ENCODE results near the gene NEK11. TPM values are rescaled to one million over a fixed set of nuclear protein-coding genes. Genes with fewer than 3 reads are reported as not detected.
"Not testable (repeated sequence)": the region's sequence is repeated elsewhere in the genome, so short reads cannot be mapped to it uniquely, and the experiment has no call there.

NEK11 gene
- total RNA-seq, 1 donor from 2014 or later = 33.5 TPM

DNA sequence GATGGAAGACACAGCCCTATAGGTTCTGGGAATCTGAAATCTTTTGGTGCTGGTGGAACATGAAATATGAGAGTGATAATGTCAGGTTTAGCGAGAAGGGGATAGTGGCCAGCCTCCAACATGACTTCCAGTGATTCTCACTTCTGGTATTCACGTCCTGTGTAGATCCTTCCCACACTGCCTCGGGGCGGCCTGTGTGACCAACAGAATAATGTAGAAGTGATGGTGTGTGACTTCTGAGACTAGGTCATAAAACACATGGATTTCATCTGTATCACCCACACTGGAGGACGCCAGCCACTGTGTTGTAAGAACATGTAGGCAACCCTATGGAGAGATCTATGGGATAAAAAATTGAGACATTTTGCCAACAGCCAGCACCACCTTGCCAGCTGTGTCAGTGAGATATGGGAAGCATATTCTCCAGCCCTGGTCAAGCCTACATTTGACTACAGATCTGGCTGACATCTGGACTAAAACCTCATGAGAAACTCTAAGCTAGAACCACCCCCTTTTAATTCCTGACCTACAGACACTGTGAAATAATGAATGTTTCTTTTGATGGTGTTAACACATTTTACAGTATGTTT lies 329.4 kb downstream of the NEK11 start:
- DNase-seq (ENCODE audit: low spot score) = no peak

- no peak for DNase-seq (ENCODE audit: low spot score)
These were observed 330.6 kb downstream of the NEK11 start for GRCh38 chr3:131357275-131357674.

- DNase-seq (ENCODE audit: low spot score) = no peak
These were observed 333.6 kb downstream of the NEK11 start for GRCh38 chr3:131360191-131360755.

- not testable (repeated sequence) for DNase-seq (ENCODE audit: low spot score)
These were observed 334.4 kb downstream of the NEK11 start for GRCh38 chr3:131361066-131361463.

DNA sequence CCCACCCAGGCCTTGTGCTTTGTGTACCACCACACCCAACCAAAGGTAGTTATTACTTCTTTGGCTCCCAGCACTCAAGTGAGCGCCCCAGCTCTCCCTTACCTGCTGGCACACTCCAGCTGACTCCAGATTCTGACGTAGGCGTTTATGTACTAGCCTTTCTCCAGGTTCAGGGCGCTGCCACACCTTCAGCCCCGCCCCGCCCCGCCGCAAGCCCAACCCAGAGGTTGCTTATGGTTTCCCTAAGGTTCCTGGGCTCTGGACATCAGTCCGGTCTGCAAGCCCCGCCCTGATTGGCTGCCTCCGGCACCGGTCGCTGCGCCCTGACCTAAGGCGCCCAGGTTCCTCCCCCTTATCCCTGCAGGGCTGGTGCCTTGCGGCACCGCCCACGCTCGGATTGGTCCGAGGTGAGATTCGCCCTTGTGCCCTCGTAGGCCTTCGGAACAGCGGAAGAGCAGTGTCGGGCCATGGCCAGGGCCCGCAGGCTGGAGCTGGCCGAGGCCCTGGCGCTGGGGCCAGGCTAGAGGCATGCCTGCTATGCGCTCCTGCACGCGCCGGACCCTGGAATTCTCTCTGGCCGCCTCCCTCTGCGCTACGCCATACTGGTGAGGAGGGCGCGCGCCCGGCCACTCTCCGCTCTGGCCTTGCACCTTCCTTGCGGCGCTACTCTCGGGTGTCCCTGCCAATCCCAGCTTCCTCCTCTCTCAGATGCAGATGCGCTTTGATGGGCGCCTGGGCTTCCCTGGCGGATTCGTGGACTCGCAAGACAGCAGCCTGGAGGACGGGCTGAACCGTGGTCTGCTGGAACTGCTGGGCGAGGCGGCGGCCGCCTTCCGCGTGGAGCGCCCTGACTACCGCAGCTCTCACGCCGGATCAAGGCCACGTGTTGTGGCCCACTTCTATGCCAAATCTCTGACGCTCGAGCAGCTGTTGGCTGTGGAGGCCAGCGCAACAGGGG lies 335.1 kb downstream of the NEK11 start:
- DNase-seq (ENCODE audit: low spot score) = peak; percentile 45

GRCh38 chr3:131363275-131363674 lies 336.6 kb downstream of the NEK11 start:
- no peak for DNase-seq (ENCODE audit: low spot score)

DNA sequence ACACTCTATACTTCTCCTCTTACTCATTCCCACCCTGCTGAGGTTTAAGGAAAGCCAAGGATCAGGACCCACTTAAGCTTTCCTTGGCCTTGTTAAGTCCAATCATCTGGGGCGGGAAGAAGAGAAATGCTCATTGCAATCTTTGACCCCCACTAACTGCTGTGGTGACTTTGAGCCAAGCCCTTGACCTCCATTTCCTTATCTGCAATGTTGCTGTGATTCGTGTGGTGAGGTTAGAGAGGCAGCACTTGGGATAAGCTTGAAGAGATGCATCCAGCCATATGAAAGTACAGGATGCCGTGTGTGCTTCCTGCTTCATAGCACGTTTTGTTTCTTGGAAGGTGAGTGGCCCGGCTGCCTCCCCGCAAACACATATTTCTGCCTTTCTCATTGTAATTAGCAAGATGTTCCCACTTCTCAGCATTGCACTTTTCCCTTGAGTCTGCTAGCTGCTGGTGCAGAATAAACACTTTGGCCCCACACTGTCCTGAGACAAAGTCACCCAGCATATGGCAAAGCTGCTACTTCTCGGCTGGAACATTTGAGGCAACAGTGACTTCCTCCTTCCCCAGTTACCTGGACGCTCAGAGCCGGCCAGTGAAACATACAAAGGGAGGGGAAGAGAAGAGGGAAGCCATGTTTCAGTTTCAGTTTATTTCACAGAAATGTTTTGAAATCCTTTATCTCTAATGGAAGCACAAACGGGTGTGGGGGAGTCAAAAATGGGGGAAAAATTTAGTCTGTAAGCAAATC lies 344.4 kb downstream of the NEK11 start:
- no peak for DNase-seq (ENCODE audit: low spot score)

- no peak for DNase-seq (ENCODE audit: low spot score)
These were observed 345.0 kb downstream of the NEK11 start for GRCh38 chr3:131371688-131372066.

GRCh38 chr3:131374741-131375140 lies 348.1 kb downstream of the NEK11 start:
- no peak for DNase-seq (ENCODE audit: low spot score)

- DNase-seq (ENCODE audit: low spot score) = not testable (repeated sequence)
These were observed 354.3 kb downstream of the NEK11 start for GRCh38 chr3:131380821-131381444.

DNA sequence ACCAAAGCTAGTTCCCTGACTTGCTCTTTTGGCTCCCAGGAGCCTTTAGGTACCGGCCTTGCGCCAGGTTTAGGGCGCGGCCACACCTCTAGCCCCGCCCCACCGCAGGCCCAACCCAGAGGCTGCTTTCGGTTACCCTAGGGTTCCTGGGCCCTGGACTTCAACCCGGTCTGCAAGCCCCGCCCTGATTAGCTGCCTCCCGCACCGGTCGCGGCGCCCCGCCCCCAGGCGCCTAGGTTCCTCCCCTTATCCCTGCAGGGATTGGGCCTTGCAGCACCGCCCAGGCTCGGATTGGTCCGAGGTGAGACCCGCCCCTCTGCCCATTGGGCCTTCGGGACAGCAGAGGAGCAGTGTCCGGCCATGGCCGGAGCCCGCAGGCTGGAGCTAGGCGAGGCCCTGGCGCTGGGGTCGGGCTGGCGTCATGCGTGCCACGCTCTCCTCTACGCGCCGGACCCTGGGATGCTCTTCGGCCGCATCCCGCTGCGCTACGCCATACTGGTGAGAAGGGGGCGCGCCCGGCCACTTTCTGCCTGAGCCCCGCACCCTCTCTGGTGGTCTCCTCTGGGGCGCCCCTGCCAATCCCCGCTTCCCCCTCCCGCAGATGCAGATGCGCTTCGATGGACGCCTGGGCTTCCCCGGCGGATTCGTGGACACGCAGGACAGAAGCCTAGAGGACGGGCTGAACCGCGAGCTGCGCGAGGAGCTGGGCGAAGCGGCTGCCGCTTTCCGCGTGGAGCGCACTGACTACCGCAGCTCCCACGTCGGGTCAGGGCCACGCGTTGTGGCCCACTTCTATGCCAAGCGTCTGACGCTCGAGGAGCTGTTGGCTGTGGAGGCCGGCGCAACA lies 355.0 kb downstream of the NEK11 start, which contains the start of gene NUDT16:
TSS of gene NUDT16 (plus strand) at position 330 of the 847 bp plus-strand sequence. CDS start at position 361, 31 bp downstream.
- peak; percentile 99 for DNase-seq (ENCODE audit: low spot score)

GRCh38 chr3:131386429-131387165 lies 359.9 kb downstream of the NEK11 start:
- peak; percentile 65 for DNase-seq (ENCODE audit: low spot score)

GRCh38 chr3:131387796-131388489 lies 361.3 kb downstream of the NEK11 start:
- DNase-seq (ENCODE audit: low spot score) = no peak

GRCh38 chr3:131388490-131388799 lies 361.8 kb downstream of the NEK11 start:
- peak; percentile 20 for DNase-seq (ENCODE audit: low spot score)

DNA sequence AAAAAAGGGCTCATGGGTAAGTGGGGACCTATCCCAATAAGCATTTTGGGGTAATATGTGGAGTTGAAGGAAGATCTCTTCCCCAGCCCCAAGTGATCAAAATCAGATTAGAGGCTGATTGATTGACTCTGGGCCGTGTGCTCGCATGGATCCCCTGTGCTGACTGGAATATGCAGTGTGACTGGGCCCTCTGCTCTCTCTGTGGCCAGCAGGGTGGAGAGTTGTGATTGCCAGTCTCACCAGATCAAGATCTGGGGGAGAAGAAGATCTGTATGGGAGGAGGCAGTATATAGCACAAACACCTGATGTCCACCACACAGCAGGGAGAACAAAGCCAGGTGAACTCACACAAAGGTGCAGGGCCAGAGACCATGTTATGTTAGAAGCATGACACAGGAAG lies 363.7 kb downstream of the NEK11 start:
- no peak for DNase-seq (ENCODE audit: low spot score)

DNA sequence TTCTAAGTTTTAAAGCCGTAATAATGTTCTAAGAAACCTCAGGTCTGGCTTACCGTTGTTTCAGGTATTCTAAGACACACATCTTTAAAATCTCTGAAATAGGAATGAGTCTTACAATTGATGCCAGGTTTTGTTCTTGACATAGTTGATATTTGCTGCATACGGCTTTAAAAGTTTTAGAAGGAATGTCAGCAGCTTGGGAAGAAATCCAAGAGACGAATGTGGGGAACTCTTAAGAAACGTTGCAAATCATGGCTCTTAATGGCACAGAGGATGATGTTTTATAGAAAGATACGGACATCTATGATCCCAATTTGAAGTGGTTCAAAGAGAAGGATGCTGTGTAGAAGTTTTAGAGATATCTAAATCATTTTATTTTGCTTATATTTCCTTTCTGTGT lies 366.4 kb downstream of the NEK11 start:
- peak; percentile 6 for DNase-seq (ENCODE audit: low spot score)

GRCh38 chr3:131393868-131394267 lies 367.2 kb downstream of the NEK11 start:
- DNase-seq (ENCODE audit: low spot score) = no peak

GRCh38 chr3:131394400-131394799 lies 367.7 kb downstream of the NEK11 start:
- DNase-seq (ENCODE audit: low spot score) = no peak

DNA sequence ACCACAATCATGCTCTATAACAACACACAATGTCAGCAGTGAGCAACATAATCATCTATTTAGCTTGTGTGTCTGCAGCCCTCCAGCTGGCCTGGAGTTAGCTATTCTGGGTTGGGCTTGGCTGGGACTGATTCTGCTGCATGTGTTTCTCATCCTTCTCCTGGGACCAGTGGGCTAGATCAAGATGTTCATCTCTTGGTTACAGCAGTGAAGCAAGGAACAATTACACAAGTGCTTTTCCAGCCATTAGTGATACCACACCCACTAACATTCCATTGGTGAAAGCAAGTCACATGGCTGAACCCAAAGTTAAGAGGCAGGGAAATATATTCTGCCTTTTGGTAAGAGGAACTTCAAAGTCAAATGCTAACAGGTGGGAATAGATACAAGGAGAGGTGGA lies 369.5 kb downstream of the NEK11 start:
- DNase-seq (ENCODE audit: low spot score) = no peak

All from umbilical cord (tissue), 2 donors.